Measurements from ENCODE around the gene TDRD10.

TDRD10 gene

DNA sequence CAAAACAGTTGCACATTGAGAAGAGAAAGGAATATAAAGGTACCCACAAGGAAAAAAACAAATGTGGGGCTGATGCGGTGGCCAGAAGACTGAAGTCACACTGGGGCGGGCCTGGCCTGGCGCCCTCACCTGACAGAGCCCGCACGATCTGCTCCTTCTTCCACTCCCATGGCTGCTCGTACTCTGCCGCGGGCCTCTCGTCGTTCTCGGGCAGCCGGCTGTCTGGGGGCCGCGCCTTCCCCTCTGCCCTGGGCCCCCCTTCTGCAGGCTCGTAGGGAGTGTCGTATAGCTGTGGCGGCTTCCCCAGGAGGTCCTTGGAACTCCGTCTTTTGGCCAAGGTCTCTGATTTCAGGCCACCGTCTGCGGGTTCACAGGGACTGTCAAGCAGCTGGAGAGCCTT, 13.1 kb upstream of the TDRD10 start:
- no peak overlapping the region for H3K4me3 ChIP-seq (ENCODE audit: low read depth, low read length)
- DNase-seq (ENCODE audit: low read depth): no peak
- TF ChIP-seq, protein P1, sequence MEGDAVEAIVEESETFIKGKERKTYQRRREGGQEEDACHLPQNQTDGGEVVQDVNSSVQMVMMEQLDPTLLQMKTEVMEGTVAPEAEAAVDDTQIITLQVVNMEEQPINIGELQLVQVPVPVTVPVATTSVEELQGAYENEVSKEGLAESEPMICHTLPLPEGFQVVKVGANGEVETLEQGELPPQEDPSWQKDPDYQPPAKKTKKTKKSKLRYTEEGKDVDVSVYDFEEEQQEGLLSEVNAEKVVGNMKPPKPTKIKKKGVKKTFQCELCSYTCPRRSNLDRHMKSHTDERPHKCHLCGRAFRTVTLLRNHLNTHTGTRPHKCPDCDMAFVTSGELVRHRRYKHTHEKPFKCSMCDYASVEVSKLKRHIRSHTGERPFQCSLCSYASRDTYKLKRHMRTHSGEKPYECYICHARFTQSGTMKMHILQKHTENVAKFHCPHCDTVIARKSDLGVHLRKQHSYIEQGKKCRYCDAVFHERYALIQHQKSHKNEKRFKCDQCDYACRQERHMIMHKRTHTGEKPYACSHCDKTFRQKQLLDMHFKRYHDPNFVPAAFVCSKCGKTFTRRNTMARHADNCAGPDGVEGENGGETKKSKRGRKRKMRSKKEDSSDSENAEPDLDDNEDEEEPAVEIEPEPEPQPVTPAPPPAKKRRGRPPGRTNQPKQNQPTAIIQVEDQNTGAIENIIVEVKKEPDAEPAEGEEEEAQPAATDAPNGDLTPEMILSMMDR (IDR thresholded peaks at IDR 0.05; ENCODE audit: control insufficient read depth, extremely low read depth, insufficient read depth): no peak

DNA sequence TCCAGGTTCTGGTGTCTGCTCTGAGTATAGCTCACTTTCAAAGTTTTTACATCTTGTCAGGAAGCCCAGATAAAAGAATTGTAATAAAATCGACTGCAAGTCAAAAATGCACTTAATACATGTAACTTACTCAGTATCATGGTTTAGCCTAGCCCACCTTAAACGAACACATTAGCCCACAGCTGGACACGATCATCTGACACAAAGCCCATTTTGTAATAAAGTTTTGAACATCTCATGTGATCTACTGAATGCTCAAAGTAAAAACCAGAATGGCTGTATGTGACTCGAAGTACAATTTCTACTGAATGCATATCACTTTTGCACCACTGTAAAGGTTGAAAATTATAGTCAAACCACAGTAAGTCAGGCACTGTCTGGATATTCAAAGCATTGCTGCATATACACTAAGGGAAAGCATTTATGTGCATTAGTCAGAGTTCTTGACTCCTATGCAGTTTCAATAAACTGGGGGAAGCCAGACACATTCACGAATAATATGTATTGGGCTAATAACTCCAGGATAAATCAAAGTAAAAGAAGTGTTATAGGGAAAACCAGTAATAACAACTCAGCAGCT, 12.2 kb upstream of the TDRD10 start:
- no peak for DNase-seq (ENCODE audit: low read depth)
- H3K4me3 ChIP-seq (ENCODE audit: low read depth, low read length): no peak overlapping the region
- TF ChIP-seq, protein P1 (IDR thresholded peaks at IDR 0.05; ENCODE audit: control insufficient read depth, extremely low read depth, insufficient read depth): no peak

DNA sequence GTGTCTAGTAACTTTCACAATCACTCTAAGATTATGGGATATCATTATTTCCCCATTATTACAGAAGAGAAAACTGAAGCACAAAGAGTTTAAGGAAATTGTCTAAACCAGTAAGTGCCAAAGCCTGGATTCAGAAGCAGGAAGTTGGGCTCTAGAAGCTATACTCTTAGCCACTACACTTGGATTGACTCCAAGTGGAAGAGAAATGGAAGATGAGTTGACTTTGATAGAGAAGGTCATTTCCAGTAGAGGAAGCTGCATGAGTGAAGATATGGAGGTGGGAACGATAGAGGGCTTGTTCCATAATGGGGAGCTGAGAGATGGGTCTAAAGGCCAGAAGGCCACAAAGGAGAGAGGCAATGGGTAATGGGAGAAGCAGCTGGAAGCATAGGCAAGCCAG, 11.7 kb upstream of the TDRD10 start:
- TF ChIP-seq, protein P1 (IDR thresholded peaks at IDR 0.05; ENCODE audit: control insufficient read depth, extremely low read depth, insufficient read depth): no peak
- no peak for DNase-seq (ENCODE audit: low read depth)
- H3K4me3 ChIP-seq (ENCODE audit: low read depth, low read length): no peak overlapping the region

DNA sequence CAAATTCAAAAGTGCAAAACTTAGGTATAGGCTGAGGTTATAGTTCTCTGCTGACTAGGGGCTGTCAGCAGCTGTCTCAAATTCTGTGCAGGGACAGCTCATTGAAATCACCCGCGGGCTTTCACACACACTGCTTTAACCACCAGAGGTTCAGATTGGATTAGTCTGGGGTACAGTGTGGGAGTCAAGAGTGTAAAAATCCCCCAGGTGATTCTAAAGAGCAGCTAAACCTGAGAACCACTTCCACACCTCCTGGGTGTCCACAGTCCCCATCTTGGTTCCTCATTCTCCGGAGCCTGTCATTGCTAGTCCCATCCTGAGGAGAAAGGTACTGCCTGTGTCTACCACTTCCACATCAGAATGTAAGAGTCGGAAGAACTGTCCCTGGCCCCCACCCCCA, 9.9 kb upstream of the TDRD10 start:
- H3K4me3 ChIP-seq (ENCODE audit: low read depth, low read length): no peak overlapping the region
- no peak for DNase-seq (ENCODE audit: low read depth)
- TF ChIP-seq, protein P1 (IDR thresholded peaks at IDR 0.05; ENCODE audit: control insufficient read depth, extremely low read depth, insufficient read depth): no peak

DNA sequence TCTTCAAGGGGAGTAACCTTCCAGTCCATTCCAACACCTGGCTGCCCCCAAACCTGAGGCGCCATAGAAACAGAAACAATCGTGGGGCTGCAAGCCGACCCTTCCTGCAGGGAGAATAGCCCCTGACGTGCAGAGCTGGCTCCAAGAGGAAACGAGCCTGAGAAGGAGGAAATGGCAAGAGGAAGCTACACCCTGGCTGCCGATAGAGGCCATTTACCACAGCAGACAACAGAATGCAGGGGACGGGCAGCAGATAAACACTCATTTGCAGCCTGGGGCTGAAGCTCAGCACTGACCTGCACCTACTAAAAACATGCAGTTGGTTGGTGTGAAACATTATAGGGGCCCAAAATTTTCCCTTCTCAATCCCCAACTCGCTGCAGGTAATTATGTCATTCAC, 8.7 kb upstream of the TDRD10 start:
- DNase-seq (ENCODE audit: low read depth): no peak
- H3K4me3 ChIP-seq (ENCODE audit: low read depth, low read length): no peak overlapping the region
- TF ChIP-seq, protein P1 (IDR thresholded peaks at IDR 0.05; ENCODE audit: control insufficient read depth, extremely low read depth, insufficient read depth): no peak

DNA sequence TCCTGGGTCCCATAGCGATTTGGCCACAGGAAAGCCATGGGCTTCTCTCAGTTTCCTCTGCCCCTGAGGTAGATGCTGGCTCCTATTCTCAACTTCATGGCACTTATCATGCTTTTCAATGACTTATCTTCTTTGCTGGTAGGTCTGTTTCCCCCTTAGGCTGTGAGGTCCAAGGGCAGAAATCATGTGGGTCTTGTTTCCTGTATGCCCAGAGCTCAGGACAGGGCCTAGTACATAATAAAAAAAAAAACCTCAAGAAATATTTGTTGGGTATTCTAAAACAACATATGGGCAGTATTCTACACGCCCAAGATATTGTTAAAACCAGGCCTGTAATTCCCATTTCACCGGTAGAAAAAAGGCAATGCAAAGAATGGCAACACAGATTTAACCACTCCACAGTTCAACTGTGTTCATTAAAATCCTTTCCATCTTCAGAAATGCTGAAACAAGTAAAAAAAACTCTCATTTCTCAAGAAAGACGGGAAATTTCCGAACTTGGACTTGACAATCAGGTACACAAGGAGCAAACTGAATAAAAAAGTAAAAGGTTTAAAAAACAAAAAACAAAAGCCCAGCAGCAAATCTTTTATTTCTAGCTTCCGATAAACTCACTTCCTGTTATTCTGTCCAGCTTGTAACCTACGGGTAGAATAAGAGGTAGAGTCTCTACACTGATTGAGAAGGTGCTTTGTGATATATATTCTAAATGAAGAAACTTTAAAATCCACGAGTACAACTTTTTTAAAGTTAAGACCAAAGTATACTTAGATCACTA, 6.3 kb upstream of the TDRD10 start:
- no peak overlapping the region for H3K4me3 ChIP-seq (ENCODE audit: low read depth, low read length)
- TF ChIP-seq, protein P1 (IDR thresholded peaks at IDR 0.05; ENCODE audit: control insufficient read depth, extremely low read depth, insufficient read depth): no peak
- DNase-seq (ENCODE audit: low read depth): no peak

Data from LNCaP clone FGC (cell line).